ENCODE measurements around the gene JARID2. TPM values are rescaled to one million over a fixed set of nuclear protein-coding genes. Genes with fewer than 3 reads are reported as not detected.

Gene JARID2
- total and polyA plus RNA-seq, 9 of the 15 experiments (the other 6 are each of a cell fraction or from before 2014, with no cell fraction given): 5.0 to 29.0 (median 15.6) TPM

GRCh38 chr6:15474196-15474595 lies 228.3 kb downstream of the JARID2 start (continued):
- no peak for TF ChIP-seq ZFX (CRISPR knock-in tag; IDR thresholded peaks at IDR 0.05)
- no peak for TF ChIP-seq MYNN (IDR thresholded peaks at IDR 0.05)
- no peak for TF ChIP-seq MYNN (CRISPR knock-in tag; IDR thresholded peaks at IDR 0.05)
- TF ChIP-seq ZNF77 (CRISPR knock-in tag; IDR thresholded peaks at IDR 0.05): no peak

DNA sequence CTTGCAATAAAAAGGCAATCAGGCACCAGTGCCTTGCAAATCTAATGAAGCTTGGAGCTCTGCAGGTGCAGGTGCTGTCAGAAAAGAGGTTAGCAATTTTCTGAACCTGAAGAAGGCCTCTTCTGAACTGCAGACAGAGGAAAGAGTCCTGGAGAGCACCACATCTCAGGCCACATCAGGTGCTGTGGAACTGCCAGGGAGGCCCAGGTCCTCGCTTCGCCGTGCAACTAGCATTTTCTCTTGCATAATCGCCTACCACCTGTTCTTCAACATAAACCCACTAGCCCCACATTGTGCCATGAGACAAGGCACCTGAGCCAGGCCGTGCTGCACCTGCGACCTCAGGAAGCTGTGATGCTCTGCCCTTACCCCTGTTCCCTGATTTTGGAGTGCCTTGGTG lies 229.4 kb downstream of the JARID2 start:
- ChIA-PET CTCF (ENCODE audit: low intra/inter-chr PET ratio) (no interaction called here), POLR2A (interaction anchor here (0.7 to 1.3 kb wide), 3 partner anchors 9 to 1344 kb away, joined by 3 read pairs; no protein-coding TSS in a partner anchor)
- WGBS (ENCODE audit: insufficient coverage, low coverage, missing lambda C conversion rate): 90% methylated on average over 6 of the region's 6 CpGs
- no peaks in the 10 kb centered on the region for H3K9me3 ChIP-seq (replicated peaks; ENCODE audit: control insufficient read depth, insufficient read depth, low read depth, low read length)
- H4K20me1 ChIP-seq (replicated peaks; ENCODE audit: control insufficient read depth, insufficient read depth, low read length): peaks cover 8% of the 10 kb centered on the region; the same call in 1 of the 2 replicates
- peaks cover 8% of the 10 kb centered on the region; the same call in 1 of the 3 replicates for H3K79me2 ChIP-seq (ENCODE audit: control insufficient read depth, insufficient read depth, low read length)
- no peaks in the 10 kb centered on the region for H3K9me1 ChIP-seq (ENCODE audit: control insufficient read depth, insufficient read depth, low read length)
- BruUV-seq (replicated peaks): no TSS peak
- H3K9ac ChIP-seq (ENCODE audit: insufficient read depth in 1 of 2, low read depth in 2 of 2, low read length in 2 of 2): no peak overlapping the region
- H3K36me3 ChIP-seq (ENCODE audit: control insufficient read depth, insufficient read depth, low read length): peaks cover 46% of the 10 kb centered on the region
- H3K4me2 ChIP-seq (ENCODE audit: insufficient read depth, low read length): no peak overlapping the region
- intact Hi-C loops (cut with micrococcal nuclease): no loop called here
- H3K27me3 ChIP-seq (ENCODE audit: control insufficient read depth in 2 of 2, insufficient read depth in 2 of 2, low read length in 2 of 2): no peaks in the 10 kb centered on the region
- H3K4me1 ChIP-seq (replicated peaks in 1 of 2; ENCODE audit: control insufficient read depth in 2 of 2, insufficient read depth in 2 of 2, low read length in 2 of 2): 0 out of 5 replicates have a peak, but pooled peaks cover 0 to 3% of the 10 kb centered on the region in 2 experiments
- H3K4me3 ChIP-seq: no peak overlapping the region
- no peak overlapping the region for H2AFZ ChIP-seq (ENCODE audit: low read depth, low read length)
- in situ Hi-C loops (cut with MboI): no loop called here
- FAIRE-seq: no peak
- no peak overlapping the region for H3K27ac ChIP-seq (ENCODE audit: extremely low read depth, low read depth, low read length)
- DNase-seq (ENCODE audit: extremely low read depth in 1 of 4, low spot score in 3 of 4): no peak
- ATAC-seq: no peak
- no peak for TF ChIP-seq ZNF174 (CRISPR knock-in tag; IDR thresholded peaks at IDR 0.05)
- no peak for TF ChIP-seq ZNF146 (CRISPR knock-in tag; IDR thresholded peaks at IDR 0.05; ENCODE audit: unreplicated experiment)
- no peak for TF ChIP-seq THRA (IDR thresholded peaks at IDR 0.05)
- TF ChIP-seq ATF4 (CRISPR knock-in tag; IDR thresholded peaks at IDR 0.05): no peak
- no peak for TF ChIP-seq RBM34 (IDR thresholded peaks at IDR 0.05; ENCODE audit: borderline replicate concordance, insufficient read depth, low read length)
- no peak for TF ChIP-seq THAP12 (CRISPR knock-in tag; IDR thresholded peaks at IDR 0.05)
- TF ChIP-seq, protein P1, sequence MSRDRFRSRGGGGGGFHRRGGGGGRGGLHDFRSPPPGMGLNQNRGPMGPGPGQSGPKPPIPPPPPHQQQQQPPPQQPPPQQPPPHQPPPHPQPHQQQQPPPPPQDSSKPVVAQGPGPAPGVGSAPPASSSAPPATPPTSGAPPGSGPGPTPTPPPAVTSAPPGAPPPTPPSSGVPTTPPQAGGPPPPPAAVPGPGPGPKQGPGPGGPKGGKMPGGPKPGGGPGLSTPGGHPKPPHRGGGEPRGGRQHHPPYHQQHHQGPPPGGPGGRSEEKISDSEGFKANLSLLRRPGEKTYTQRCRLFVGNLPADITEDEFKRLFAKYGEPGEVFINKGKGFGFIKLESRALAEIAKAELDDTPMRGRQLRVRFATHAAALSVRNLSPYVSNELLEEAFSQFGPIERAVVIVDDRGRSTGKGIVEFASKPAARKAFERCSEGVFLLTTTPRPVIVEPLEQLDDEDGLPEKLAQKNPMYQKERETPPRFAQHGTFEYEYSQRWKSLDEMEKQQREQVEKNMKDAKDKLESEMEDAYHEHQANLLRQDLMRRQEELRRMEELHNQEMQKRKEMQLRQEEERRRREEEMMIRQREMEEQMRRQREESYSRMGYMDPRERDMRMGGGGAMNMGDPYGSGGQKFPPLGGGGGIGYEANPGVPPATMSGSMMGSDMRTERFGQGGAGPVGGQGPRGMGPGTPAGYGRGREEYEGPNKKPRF (IDR thresholded peaks at IDR 0.05; ENCODE audit: low read depth, low read length): no peak
- no peak for TF ChIP-seq FOXM1 (IDR thresholded peaks at IDR 0.05; ENCODE audit: low read depth)
- no peak for TF ChIP-seq FOXM1 (CRISPR knock-in tag; IDR thresholded peaks at IDR 0.05; ENCODE audit: low read depth)
- no peak for TF ChIP-seq TRIM24 (IDR thresholded peaks at IDR 0.05)
- TF ChIP-seq PHTF2 (CRISPR knock-in tag; IDR thresholded peaks at IDR 0.05): no peak
- no peak for TF ChIP-seq FOXP1 (CRISPR knock-in tag; IDR thresholded peaks at IDR 0.05)
- TF ChIP-seq MAZ (CRISPR knock-in tag; conservative IDR thresholded peaks at IDR 0.05 in 1 of 2, IDR thresholded peaks at IDR 0.05 in 1 of 2): no peak

Measured in K562 (cell line).